ENCODE data around the gene PDP2. TPM values are rescaled to one million over a fixed set of nuclear protein-coding genes. Genes with fewer than 3 reads are reported as not detected.

Gene PDP2
- total RNA-seq, 1 experiment from 2014 or later: 21.5 TPM

DNA sequence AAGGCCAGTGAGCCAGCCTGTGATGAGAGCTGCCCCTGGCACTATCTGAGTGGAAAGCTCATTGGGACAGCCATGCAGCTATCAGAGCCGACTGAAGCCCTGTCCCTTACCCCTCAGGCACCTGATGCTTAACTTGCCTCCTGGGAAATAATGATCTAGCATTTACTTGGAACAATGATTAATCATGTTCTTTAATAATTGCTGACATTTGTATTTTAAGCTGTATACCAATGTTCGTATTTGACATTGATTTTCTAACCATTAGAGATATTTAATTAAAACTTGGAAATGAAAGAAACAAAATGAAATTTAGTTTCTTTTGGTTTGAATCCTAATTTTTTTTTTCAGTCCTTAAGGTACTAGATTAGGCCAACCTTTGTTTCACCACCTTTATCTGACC, 10.5 kb downstream of the PDP2 start:
- no peak for DNase-seq (ENCODE audit: unreplicated experiment)
- CTCF ChIA-PET: interaction anchor here (0.5 to 2.4 kb wide), 8 partner anchors 11 to 574 kb away, joined by 3 to 8 read pairs (median 4); partner anchors contain the start of genes NAE1 and PDP2
- H3K36me3 Mint-ChIP-seq (ENCODE audit: insufficient read depth, unreplicated experiment): peaks cover 41% of the 10 kb centered on the region
- no peak overlapping the region for H3K4me3 Mint-ChIP-seq (ENCODE audit: unreplicated experiment)
- H3K27ac Mint-ChIP-seq (ENCODE audit: low read depth, unreplicated experiment): peak overlapping the region; percentile 23
- POLR2A ChIA-PET: interaction anchor here (0.7 to 5.2 kb wide), 4 partner anchors 9 to 270 kb away, joined by 3 to 25 read pairs (median 3); partner anchors contain the start of gene PDP2
- intact Hi-C loops (cut with micrococcal nuclease): no loop called here
- peaks cover 13% of the 10 kb centered on the region for H3K4me1 Mint-ChIP-seq (ENCODE audit: insufficient read depth, unreplicated experiment)
- TF ChIP-seq, protein P1, sequence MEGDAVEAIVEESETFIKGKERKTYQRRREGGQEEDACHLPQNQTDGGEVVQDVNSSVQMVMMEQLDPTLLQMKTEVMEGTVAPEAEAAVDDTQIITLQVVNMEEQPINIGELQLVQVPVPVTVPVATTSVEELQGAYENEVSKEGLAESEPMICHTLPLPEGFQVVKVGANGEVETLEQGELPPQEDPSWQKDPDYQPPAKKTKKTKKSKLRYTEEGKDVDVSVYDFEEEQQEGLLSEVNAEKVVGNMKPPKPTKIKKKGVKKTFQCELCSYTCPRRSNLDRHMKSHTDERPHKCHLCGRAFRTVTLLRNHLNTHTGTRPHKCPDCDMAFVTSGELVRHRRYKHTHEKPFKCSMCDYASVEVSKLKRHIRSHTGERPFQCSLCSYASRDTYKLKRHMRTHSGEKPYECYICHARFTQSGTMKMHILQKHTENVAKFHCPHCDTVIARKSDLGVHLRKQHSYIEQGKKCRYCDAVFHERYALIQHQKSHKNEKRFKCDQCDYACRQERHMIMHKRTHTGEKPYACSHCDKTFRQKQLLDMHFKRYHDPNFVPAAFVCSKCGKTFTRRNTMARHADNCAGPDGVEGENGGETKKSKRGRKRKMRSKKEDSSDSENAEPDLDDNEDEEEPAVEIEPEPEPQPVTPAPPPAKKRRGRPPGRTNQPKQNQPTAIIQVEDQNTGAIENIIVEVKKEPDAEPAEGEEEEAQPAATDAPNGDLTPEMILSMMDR (IDR thresholded peaks at IDR 0.05; ENCODE audit: unreplicated experiment): no peak
- H3K9me3 Mint-ChIP-seq (ENCODE audit: unreplicated experiment): no peaks in the 10 kb centered on the region
- BruUV-seq (replicated peaks): no TSS peak
- H3K27me3 Mint-ChIP-seq (ENCODE audit: insufficient read depth, unreplicated experiment): no peaks in the 10 kb centered on the region

DNA sequence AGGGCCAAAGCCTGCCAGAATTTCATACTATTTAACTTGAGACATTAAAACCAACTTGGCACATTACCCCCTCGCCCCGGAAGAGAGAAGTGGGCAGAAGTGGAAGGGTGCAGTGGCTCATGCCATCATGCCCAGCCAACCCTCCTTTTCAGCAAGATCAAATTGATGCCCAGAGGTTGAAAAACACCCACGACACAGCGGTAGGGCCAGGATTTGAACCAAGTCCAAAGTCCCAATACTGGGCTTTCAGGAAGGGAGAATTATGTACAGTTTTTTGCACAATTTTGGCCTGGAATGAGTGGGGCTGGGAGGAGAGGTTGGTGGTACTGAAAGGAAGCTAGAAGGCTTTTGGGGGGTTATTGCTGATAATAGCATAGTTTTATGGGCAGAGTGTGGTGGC, 11.0 kb downstream of the PDP2 start:
- Mint-ChIP-seq H3K27ac (ENCODE audit: low read depth, unreplicated experiment) (peak overlapping the region; percentile 23), H3K9me3 (ENCODE audit: unreplicated experiment) (no peaks in the 10 kb centered on the region), H3K4me1 (ENCODE audit: insufficient read depth, unreplicated experiment) (peaks cover 15% of the 10 kb centered on the region), H3K4me3 (ENCODE audit: unreplicated experiment) (no peak overlapping the region), H3K27me3 (ENCODE audit: insufficient read depth, unreplicated experiment) (no peaks in the 10 kb centered on the region), H3K36me3 (ENCODE audit: insufficient read depth, unreplicated experiment) (peaks cover 39% of the 10 kb centered on the region)
- no TSS peak for BruUV-seq (replicated peaks)
- DNase-seq (ENCODE audit: unreplicated experiment): no peak
- POLR2A ChIA-PET: interaction anchor here (5.2 kb wide), 1 partner anchor 10 kb away, joined by 25 read pairs; the partner anchor contains the start of gene PDP2
- intact Hi-C loops (cut with micrococcal nuclease): no loop called here
- TF ChIP-seq, protein P1 (IDR thresholded peaks at IDR 0.05; ENCODE audit: unreplicated experiment): no peak
- CTCF ChIA-PET: interaction anchor here (0.7 to 2.4 kb wide), 6 partner anchors 15 to 212 kb away, joined by 3 to 8 read pairs (median 4); partner anchors contain the start of gene NAE1

DNA sequence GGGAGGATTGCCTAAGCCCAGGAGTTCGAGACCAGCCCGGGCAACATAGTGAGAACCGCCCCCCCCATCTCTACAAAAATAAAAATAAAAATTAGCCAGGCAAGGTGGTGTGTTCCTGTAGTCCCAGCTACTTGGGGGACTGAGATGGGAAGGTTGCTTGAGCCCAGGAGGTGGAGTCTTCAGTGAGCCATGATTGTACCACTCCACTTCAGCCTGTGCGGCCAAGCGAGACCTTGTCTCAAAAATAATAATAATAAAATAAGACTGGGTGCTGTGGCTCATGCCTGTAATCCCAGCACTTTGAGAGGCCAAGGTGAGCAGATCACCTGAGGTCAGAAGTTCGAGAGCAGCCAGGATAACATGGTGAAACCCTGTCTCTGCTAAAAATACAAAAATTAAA, 11.5 kb downstream of the PDP2 start:
- POLR2A ChIA-PET: interaction anchor here (5.2 kb wide), 1 partner anchor 10 kb away, joined by 25 read pairs; the partner anchor contains the start of gene PDP2
- no peak for DNase-seq (ENCODE audit: unreplicated experiment)
- intact Hi-C loops (cut with micrococcal nuclease): no loop called here
- peaks cover 15% of the 10 kb centered on the region for H3K4me1 Mint-ChIP-seq (ENCODE audit: insufficient read depth, unreplicated experiment)
- H3K9me3 Mint-ChIP-seq (ENCODE audit: unreplicated experiment): no peaks in the 10 kb centered on the region
- H3K36me3 Mint-ChIP-seq (ENCODE audit: insufficient read depth, unreplicated experiment): peaks cover 35% of the 10 kb centered on the region
- TF ChIP-seq, protein P1 (IDR thresholded peaks at IDR 0.05; ENCODE audit: unreplicated experiment): no peak
- no peak overlapping the region for H3K4me3 Mint-ChIP-seq (ENCODE audit: unreplicated experiment)
- H3K27me3 Mint-ChIP-seq (ENCODE audit: insufficient read depth, unreplicated experiment): no peaks in the 10 kb centered on the region
- BruUV-seq (replicated peaks): no TSS peak
- CTCF ChIA-PET: interaction anchor here (0.6 to 7.1 kb wide), 13 partner anchors 10 to 775 kb away, joined by 3 to 66 read pairs (median 4); partner anchors contain the start of genes CIAO2B and RRAD
- H3K27ac Mint-ChIP-seq (ENCODE audit: low read depth, unreplicated experiment): no peak overlapping the region

DNA sequence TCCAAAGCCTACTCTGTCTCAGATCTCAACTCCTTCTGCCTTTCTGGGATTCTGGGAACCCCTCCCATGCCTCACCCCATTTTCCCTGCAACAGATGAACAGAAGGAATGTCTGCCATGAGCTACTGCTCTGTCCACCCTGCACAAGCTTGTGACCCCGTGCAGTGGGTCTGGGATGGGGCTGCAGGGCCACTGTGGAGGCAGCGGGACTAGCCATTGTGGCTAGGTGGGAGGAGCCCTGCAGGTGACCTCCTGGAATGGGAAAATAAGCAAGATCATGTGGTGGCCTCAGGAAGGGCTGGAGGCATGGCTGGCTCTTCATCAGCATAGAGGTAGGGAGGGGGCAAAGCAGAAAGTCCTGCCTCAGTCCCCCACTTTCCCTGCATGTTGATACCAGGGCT, 13.7 kb downstream of the PDP2 start:
- Mint-ChIP-seq H3K9me3 (ENCODE audit: unreplicated experiment) (no peaks in the 10 kb centered on the region), H3K36me3 (ENCODE audit: insufficient read depth, unreplicated experiment) (peaks cover 14% of the 10 kb centered on the region), H3K4me3 (ENCODE audit: unreplicated experiment) (no peak overlapping the region), H3K27ac (ENCODE audit: low read depth, unreplicated experiment) (no peak overlapping the region), H3K27me3 (ENCODE audit: insufficient read depth, unreplicated experiment) (no peaks in the 10 kb centered on the region), H3K4me1 (ENCODE audit: insufficient read depth, unreplicated experiment) (peaks cover 22% of the 10 kb centered on the region)
- no TSS peak for BruUV-seq (replicated peaks)
- TF ChIP-seq, protein P1 (IDR thresholded peaks at IDR 0.05; ENCODE audit: unreplicated experiment): no peak
- no peak for DNase-seq (ENCODE audit: unreplicated experiment)
- ChIA-PET CTCF (interaction anchor here (0.6 to 7.1 kb wide), 20 partner anchors 8 to 206 kb away, joined by 3 to 66 read pairs (median 6); partner anchors contain the start of genes CDH16, CIAO2B, PDP2 and RRAD), POLR2A (interaction anchor here (0.6 to 4.7 kb wide), 6 partner anchors 13 to 799 kb away, joined by 3 to 16 read pairs (median 12); partner anchors contain the start of gene PDP2)
- intact Hi-C loops (cut with micrococcal nuclease): loop anchor here (2.0 kb wide), 1 partner anchor 61 kb away; no protein-coding TSS in a partner anchor

All from MCF 10A (cell line).